B cell (primary cell): ENCODE results near the gene PCSK2. TPM values are rescaled to one million over a fixed set of nuclear protein-coding genes. Genes with fewer than 3 reads are reported as not detected.

ENCODE experiments used
- ATAC-seq: fragments of 200-7000 bp; cut with Tn5 transposase; one replicate; pipeline ENCODE4 v1.10.0; 2021; ENCODE audit warnings: low read depth, mild to moderate bottlenecking, moderate number of reproducible peaks, moderate library complexity
- CTCF ChIA-PET: fragments of 350-600 bp; sonication (Branson Sonifier 250); formaldehyde crosslinking; loops from one replicate; lab custom pipeline; 2021; ENCODE audit warnings: antibody characterized with exemption, inconsistent platforms; lab: Charles Lee
- POLR2A ChIA-PET: fragments of 350-600 bp; sonication (Branson Sonifier 250); formaldehyde crosslinking; loops from one replicate; lab custom pipeline; 2021; ENCODE audit warnings: antibody characterized with exemption; lab: Charles Lee
- DNase-seq: peaks from one replicate; pipeline ENCODE4 v3.0.0; 2013
- H2AFZ ChIP-seq: 2 replicates; pipeline ENCODE4 v1.6.1; 2012; ENCODE audit warnings: mild to moderate bottlenecking, low read depth, low read length; ENCODE audit not compliant: insufficient read depth, poor library complexity, severe bottlenecking
- H3K27ac ChIP-seq, 2 donors: 1 replicate in 1 of 2; 2 replicates in 1 of 2; pipeline ENCODE4 v1.5.1; 2012 to 2013; ENCODE audit warnings: low read length in 2 of 2, mild to moderate bottlenecking in 2 of 2, moderate library complexity in 1 of 2
- H3K27me3 ChIP-seq, 4 experiments: fragments of 200-600 bp in 1 of 4; sonication (generic) in 1 of 4; replicated peaks in 1 of 4; 1 replicate in 2 of 4; 2 replicates in 2 of 4; pipeline versions ENCODE4 v1.6.1 to v1.7.0; 2013 to 2016; ENCODE audit warnings: low read length in 3 of 4, mild to moderate bottlenecking in 2 of 4, mixed read lengths in 1 of 4, moderate library complexity in 1 of 4; ENCODE audit not compliant: insufficient read depth in 4 of 4, control insufficient read depth in 3 of 4; ENCODE audit errors: control extremely low read depth in 1 of 4
- H3K36me3 ChIP-seq, 2 experiments: replicated peaks in 1 of 2; 1 replicate in 1 of 2; 2 replicates in 1 of 2; pipeline versions ENCODE4 v1.6.1 to v1.7.1; 2013; ENCODE audit warnings: low read length in 1 of 2; ENCODE audit not compliant: insufficient read depth in 2 of 2, control insufficient read depth in 1 of 2; ENCODE audit errors: control extremely low read depth in 1 of 2, extremely low read depth in 1 of 2
- H3K4me1 ChIP-seq, 2 donors: fragments of 200-600 bp in 1 of 2; sonication (generic) in 1 of 2; 1 replicate in 1 of 2; 2 replicates in 1 of 2; pipeline versions ENCODE4 v1.5.1 to v1.6.1; 2013 to 2017; ENCODE audit warnings: low read length in 2 of 2; ENCODE audit not compliant: control insufficient read depth in 2 of 2, insufficient read depth in 2 of 2
- H3K4me2 ChIP-seq: replicated peaks from 2 replicates; pipeline ENCODE3; 2012; ENCODE audit warnings: mild to moderate bottlenecking, low read depth, low read length; ENCODE audit not compliant: poor library complexity, severe bottlenecking
- H3K4me3 ChIP-seq, 5 experiments: fragments of 200-600 bp in 1 of 5; sonication (generic) in 1 of 5; 1 replicate in 3 of 5; 2 replicates in 2 of 5; pipeline versions ENCODE4 v1.5.1 to v1.7.0; 2011 to 2016; ENCODE audit warnings: low read length in 4 of 5, mild to moderate bottlenecking in 4 of 5, low read depth in 2 of 5, control low read depth in 1 of 5, moderate library complexity in 1 of 5; ENCODE audit not compliant: insufficient read depth in 1 of 5; ENCODE audit errors: control extremely low read depth in 1 of 5, extremely low read depth in 1 of 5
- H3K79me2 ChIP-seq: fragments of 200-600 bp; sonication (generic); one replicate; pipeline ENCODE4 v1.6.0; 2016; ENCODE audit warnings: low read length; ENCODE audit not compliant: control insufficient read depth, insufficient read depth
- H3K9ac ChIP-seq: fragments of 200-600 bp; sonication (generic); 2 replicates; pipeline ENCODE4 v1.6.1; 2017; ENCODE audit warnings: mild to moderate bottlenecking, low read length, moderate library complexity
- H3K9me3 ChIP-seq, 3 donors: one replicate each; pipeline versions ENCODE4 v1.6.1 to v1.7.1; 2013; ENCODE audit warnings: low read length in 2 of 3; ENCODE audit not compliant: control insufficient read depth in 2 of 3, insufficient read depth in 1 of 3; ENCODE audit errors: control extremely low read depth in 1 of 3
- H4K20me1 ChIP-seq: 2 replicates; pipeline ENCODE4 v1.6.0; 2012; ENCODE audit warnings: mild to moderate bottlenecking, low read length; ENCODE audit not compliant: insufficient read depth, control insufficient read depth, poor library complexity, severe bottlenecking
- H3K27ac Mint-ChIP-seq: one replicate; pipeline ENCODE4 v1.8.0; 2021; ENCODE audit warnings: mixed read lengths
- H3K27me3 Mint-ChIP-seq: one replicate; pipeline ENCODE4 v1.8.0; 2021; ENCODE audit warnings: mixed read lengths
- H3K4me1 Mint-ChIP-seq: one replicate; pipeline ENCODE4 v1.8.0; 2021; ENCODE audit warnings: mixed read lengths
- H3K4me3 Mint-ChIP-seq: one replicate; pipeline ENCODE4 v1.8.0; 2021; ENCODE audit warnings: mixed read lengths
- H3K9me3 Mint-ChIP-seq: one replicate; pipeline ENCODE4 v1.8.0; 2022; ENCODE audit warnings: mixed read lengths; ENCODE audit not compliant: insufficient read depth
- EZH2 ChIP-seq: IDR thresholded peaks from 2 replicates; pipeline ENCODE4 v1.6.1; 2012; ENCODE audit warnings: borderline replicate concordance, low read depth, mild to moderate bottlenecking, moderate library complexity, low read length; ENCODE audit not compliant: insufficient read depth, poor library complexity, severe bottlenecking
- WGBS: methylation state at CpG from one replicate; pipeline ENCODE4 v1.1.5; 2013; ENCODE audit warnings: missing lambda C conversion rate; ENCODE audit not compliant: insufficient coverage; 5-methylcytosine and 5-hydroxymethylcytosine counted together
- intact Hi-C: fragments of 100-400 bp; cut with micrococcal nuclease; formaldehyde crosslinking; loops from one replicate; pipeline ENCODE4 v1.10.0; 2022
- polyA plus RNA-seq: library from polyadenylated mRNA; depleted of rRNA; stranded (reverse); fragments of >200 nt; gene quantifications from 2 replicates; pipeline ENCODE4 v1.2.3, GENCODE V29; 2012
- total RNA-seq, 2 donors: library from RNA; stranded (reverse); fragments of 120-200 nt in 1 of 2; gene quantifications; 1 replicate in 1 of 2; 2 replicates in 1 of 2; pipeline versions ENCODE4 v1.2.3 to v1.2.4, GENCODE V29; 2013 to 2022
- TF ChIP-seq, protein P1 (sequence below): fragments of 200-600 bp; IDR thresholded peaks from one replicate; pipeline ENCODE4 v1.8.0; 2022; ENCODE audit warnings: antibody characterized with exemption, mild to moderate bottlenecking

PCSK2 gene
- total and polyA plus RNA-seq, 2 donors (not counting 1 experiment from before 2014, with no cell fraction given): not detected

- WGBS: 94% methylated on average over 2 of the region's 3 CpGs
- Histone ChIP-seq H3K9me3 (no peaks in the 10 kb centered on the region), H3K27ac (no peak overlapping the region), H4K20me1 (no peaks in the 10 kb centered on the region), H3K27me3 (no peaks in the 10 kb centered on the region), H3K4me2 (no peak overlapping the region), H2AFZ (no peak overlapping the region), H3K4me1 (no peaks in the 10 kb centered on the region), H3K4me3 (no peak overlapping the region), H3K79me2 (no peaks in the 10 kb centered on the region), H3K36me3 (no peaks in the 10 kb centered on the region), H3K9ac (no peak overlapping the region)
- TF ChIP-seq, protein P1, sequence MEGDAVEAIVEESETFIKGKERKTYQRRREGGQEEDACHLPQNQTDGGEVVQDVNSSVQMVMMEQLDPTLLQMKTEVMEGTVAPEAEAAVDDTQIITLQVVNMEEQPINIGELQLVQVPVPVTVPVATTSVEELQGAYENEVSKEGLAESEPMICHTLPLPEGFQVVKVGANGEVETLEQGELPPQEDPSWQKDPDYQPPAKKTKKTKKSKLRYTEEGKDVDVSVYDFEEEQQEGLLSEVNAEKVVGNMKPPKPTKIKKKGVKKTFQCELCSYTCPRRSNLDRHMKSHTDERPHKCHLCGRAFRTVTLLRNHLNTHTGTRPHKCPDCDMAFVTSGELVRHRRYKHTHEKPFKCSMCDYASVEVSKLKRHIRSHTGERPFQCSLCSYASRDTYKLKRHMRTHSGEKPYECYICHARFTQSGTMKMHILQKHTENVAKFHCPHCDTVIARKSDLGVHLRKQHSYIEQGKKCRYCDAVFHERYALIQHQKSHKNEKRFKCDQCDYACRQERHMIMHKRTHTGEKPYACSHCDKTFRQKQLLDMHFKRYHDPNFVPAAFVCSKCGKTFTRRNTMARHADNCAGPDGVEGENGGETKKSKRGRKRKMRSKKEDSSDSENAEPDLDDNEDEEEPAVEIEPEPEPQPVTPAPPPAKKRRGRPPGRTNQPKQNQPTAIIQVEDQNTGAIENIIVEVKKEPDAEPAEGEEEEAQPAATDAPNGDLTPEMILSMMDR: no peak
- TF ChIP-seq EZH2: no peak
- Mint-ChIP-seq H3K4me1 (no peaks in the 10 kb centered on the region), H3K9me3 (no peaks in the 10 kb centered on the region), H3K27me3 (peaks cover 5% of the 10 kb centered on the region), H3K4me3 (no peak overlapping the region), H3K27ac (no peak overlapping the region)
- ChIA-PET POLR2A (no interaction called here), CTCF (no interaction called here)
- intact Hi-C loops: no loop called here
- ATAC-seq (no peak), DNase-seq (no peak)
These were observed 21.4 kb downstream of the PCSK2 start for GRCh38 chr20:17248224-17248623.

GRCh38 chr20:17262786-17263185 is 35.9 kb downstream of the PCSK2 start:
- H3K27ac Mint-ChIP-seq: no peak overlapping the region
- ATAC-seq: no peak
- Histone ChIP-seq H3K9ac (no peak overlapping the region), H3K4me2 (no peak overlapping the region), H3K27me3 (no peaks in the 10 kb centered on the region), H4K20me1 (no peaks in the 10 kb centered on the region), H2AFZ (no peak overlapping the region), H3K79me2 (no peaks in the 10 kb centered on the region), H3K36me3 (no peaks in the 10 kb centered on the region), H3K4me3 (no peak overlapping the region), H3K27ac (no peak overlapping the region), H3K9me3 (peaks cover 0 to 3% (median 0%) of the 10 kb centered on the region in 3 donors), H3K4me1 (no peaks in the 10 kb centered on the region)
- ChIA-PET CTCF (no interaction called here), POLR2A (no interaction called here)
- H3K4me1 Mint-ChIP-seq: no peaks in the 10 kb centered on the region
- peaks cover 3% of the 10 kb centered on the region for H3K27me3 Mint-ChIP-seq
- no peaks in the 10 kb centered on the region for H3K9me3 Mint-ChIP-seq
- intact Hi-C loops: no loop called here
- DNase-seq: no peak
- no peak for TF ChIP-seq EZH2
- TF ChIP-seq, protein P1: no peak
- H3K4me3 Mint-ChIP-seq: no peak overlapping the region
- 0% methylated on average over 2 of the region's 3 CpGs for WGBS
